ENCODE data around the gene EBF3.
A peak's percentile ranks its signal among the peaks of the same experiment; 100 is the strongest.

- TF ChIP-seq CTCF (IDR thresholded peaks at IDR 0.05; ENCODE audit: poor library complexity) (peak; percentile 52), EZH2 (IDR thresholded peaks at IDR 0.05; ENCODE audit: borderline replicate concordance) (no peak), EZH2phosphoT487 (IDR thresholded peaks at IDR 0.05; ENCODE audit: low read depth, severe bottlenecking, unreplicated experiment) (no peak)
These were observed 75.1 kb downstream of the EBF3 start for GRCh38 chr10:129888784-129889616.
